ENCODE results near the gene DSE. TPM values are rescaled to one million over a fixed set of nuclear protein-coding genes. Genes with fewer than 3 reads are reported as not detected.

The DSE gene
- total RNA-seq, 1 donor from 2014 or later, result 23.4 TPM

GRCh38 chr6:116400328-116400727 lies 29.6 kb downstream of the DSE start:
- Mint-ChIP-seq H3K36me3 (ENCODE audit: low read depth) (peaks cover 8% of the 10 kb centered on the region), H3K4me1 (peaks cover 34% of the 10 kb centered on the region), H3K4me3 (no peak overlapping the region), H3K9me3 (no peaks in the 10 kb centered on the region), H3K27me3 (no peaks in the 10 kb centered on the region), H3K27ac (no peak overlapping the region)
- CTCF ChIA-PET, result no interaction called here
- POLR2A ChIA-PET, result interaction anchor here (0.8 to 1.6 kb wide), 2 partner anchors 9 to 120 kb away, joined by 4 to 5 read pairs; no protein-coding TSS in a partner anchor
- no peak for TF ChIP-seq CTCF (IDR thresholded peaks at IDR 0.05)
- DNase-seq (no peak), ATAC-seq (ENCODE audit: low read depth) (no peak)
- intact Hi-C loops (cut with micrococcal nuclease), result loop anchor here (10.0 kb wide), 1 partner anchor 386 kb away; no protein-coding TSS in a partner anchor

DNA sequence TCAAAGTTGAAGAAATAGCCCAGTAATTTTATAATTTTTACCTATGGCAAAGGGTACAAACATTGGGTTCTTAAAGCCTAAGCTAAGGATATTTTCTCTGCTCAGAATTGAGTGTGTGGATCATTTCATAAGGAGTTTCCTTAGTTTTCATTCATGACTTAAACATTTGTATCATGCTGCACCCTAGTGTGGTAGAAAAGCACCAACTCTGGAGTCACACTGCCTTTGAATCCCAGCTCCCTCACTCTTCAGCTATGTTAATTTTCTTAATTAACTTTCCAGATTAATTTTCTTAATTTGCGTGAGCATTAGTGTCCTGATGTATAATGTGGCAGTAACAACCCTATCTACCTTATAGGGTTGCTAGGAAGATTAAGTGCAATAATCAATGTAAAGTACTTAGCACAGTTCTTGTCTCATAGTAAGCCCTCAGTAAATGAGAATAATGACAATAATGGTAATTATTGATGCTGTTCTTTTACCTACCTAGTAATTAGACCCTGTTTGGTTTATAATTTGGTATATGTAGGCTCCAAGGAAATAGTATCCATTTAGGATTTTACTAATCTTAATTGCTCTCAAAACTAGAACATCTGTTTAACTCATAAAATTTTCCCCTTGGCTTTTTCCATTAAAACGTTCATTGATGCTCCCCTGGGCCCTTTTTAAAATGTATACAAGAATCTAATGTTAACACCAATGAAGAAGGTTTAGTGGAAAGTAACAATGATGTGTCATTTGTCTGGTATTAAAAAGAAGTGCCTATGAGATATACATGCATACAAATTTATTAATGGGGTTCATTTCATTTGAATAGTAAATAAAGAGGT lies 31.6 kb downstream of the DSE start:
- H3K4me3 Mint-ChIP-seq, result no peak overlapping the region
- peaks cover 10% of the 10 kb centered on the region for H3K36me3 Mint-ChIP-seq (ENCODE audit: low read depth)
- no peaks in the 10 kb centered on the region for H3K9me3 Mint-ChIP-seq
- intact Hi-C loops (cut with micrococcal nuclease), result loop anchor here (10.0 kb wide), 1 partner anchor 388 kb away; no protein-coding TSS in a partner anchor
- H3K4me1 Mint-ChIP-seq, result peaks cover 38% of the 10 kb centered on the region
- H3K27me3 Mint-ChIP-seq, result no peaks in the 10 kb centered on the region
- ChIA-PET CTCF (interaction anchor here (1.1 to 1.4 kb wide), 3 partner anchors 9 to 132 kb away, joined by 3 to 4 read pairs (median 3); no protein-coding TSS in a partner anchor), POLR2A (no interaction called here)
- TF ChIP-seq CTCF (IDR thresholded peaks at IDR 0.05), result no peak
- DNase-seq (no peak), ATAC-seq (ENCODE audit: low read depth) (no peak)
- H3K27ac Mint-ChIP-seq, result no peak overlapping the region

GRCh38 chr6:116403205-116403604 lies 32.5 kb downstream of the DSE start:
- Mint-ChIP-seq H3K9me3 (no peaks in the 10 kb centered on the region), H3K36me3 (ENCODE audit: low read depth) (peaks cover 10% of the 10 kb centered on the region), H3K4me3 (no peak overlapping the region), H3K27ac (no peak overlapping the region), H3K4me1 (peaks cover 46% of the 10 kb centered on the region), H3K27me3 (no peaks in the 10 kb centered on the region)
- no peak for DNase-seq
- ATAC-seq (ENCODE audit: low read depth), result no peak
- ChIA-PET CTCF (interaction anchor here (1.1 to 2.2 kb wide), 3 partner anchors 10 to 130 kb away, joined by 3 to 4 read pairs (median 4); no protein-coding TSS in a partner anchor), POLR2A (no interaction called here)
- intact Hi-C loops (cut with micrococcal nuclease), result loop anchor here (1.0 to 10.0 kb wide), 2 partner anchors 8 to 388 kb away; no protein-coding TSS in a partner anchor
- TF ChIP-seq CTCF (IDR thresholded peaks at IDR 0.05), result no peak

DNA sequence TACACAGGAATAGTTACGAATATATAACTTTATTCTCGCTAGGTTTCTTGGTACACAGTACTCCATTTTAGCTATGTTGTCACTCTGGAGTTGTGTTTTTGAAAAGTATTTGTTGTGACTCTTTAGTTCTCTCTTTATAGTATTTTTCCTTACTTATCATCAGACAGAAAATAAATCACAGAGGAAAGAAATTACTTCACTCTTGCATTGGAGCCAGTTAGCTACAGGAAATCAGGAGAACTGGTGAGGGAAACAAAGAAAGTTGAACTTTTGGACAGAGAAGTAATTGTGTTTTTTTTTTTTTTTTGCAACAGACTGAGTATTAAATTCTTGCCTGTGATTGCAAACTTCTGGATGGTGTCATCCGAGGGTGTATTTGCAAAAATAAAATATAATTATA lies 33.9 kb downstream of the DSE start:
- TF ChIP-seq CTCF (IDR thresholded peaks at IDR 0.05), result no peak
- ATAC-seq (ENCODE audit: low read depth) (no peak), DNase-seq (no peak)
- Mint-ChIP-seq H3K27ac (peak overlapping the region; percentile 71), H3K9me3 (no peaks in the 10 kb centered on the region), H3K36me3 (ENCODE audit: low read depth) (peaks cover 4% of the 10 kb centered on the region), H3K4me3 (peak overlapping the region; percentile 15), H3K4me1 (peaks cover 55% of the 10 kb centered on the region), H3K27me3 (no peaks in the 10 kb centered on the region)
- CTCF ChIA-PET, result interaction anchor here (1.4 to 2.2 kb wide), 2 partner anchors 92 to 117 kb away, joined by 4 to 5 read pairs; no protein-coding TSS in a partner anchor
- POLR2A ChIA-PET, result interaction anchor here (0.7 to 1.5 kb wide), 7 partner anchors 10 to 126 kb away, joined by 3 to 8 read pairs (median 4); partner anchors contain the start of gene DSE
- intact Hi-C loops (cut with micrococcal nuclease), result loop anchor here (1.0 to 10.0 kb wide), 6 partner anchors 8 to 390 kb away; partner anchors contain the start of gene DSE

DNA sequence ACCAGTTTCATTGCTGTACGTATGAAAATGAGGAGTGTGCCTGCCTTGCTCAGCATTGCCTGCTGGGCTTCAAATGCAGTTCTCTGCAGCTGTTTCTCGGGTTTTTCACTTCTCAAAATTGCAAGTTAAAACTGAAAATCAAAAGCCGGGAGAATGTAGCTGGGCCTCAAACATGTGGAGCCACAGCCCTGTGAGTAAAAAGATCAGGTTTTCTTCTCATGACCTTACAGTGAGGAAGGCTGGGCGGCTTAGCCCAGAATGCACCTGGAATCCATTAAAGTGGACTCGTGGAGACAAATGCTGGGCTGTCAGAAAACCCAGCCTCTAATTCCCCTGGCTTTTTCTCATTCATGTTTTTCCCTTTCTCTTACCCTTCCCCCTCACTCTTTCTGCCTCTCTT lies 34.4 kb downstream of the DSE start:
- Mint-ChIP-seq H3K27me3 (no peaks in the 10 kb centered on the region), H3K27ac (peak overlapping the region; percentile 92), H3K4me1 (peaks cover 59% of the 10 kb centered on the region), H3K36me3 (ENCODE audit: low read depth) (peaks cover 2% of the 10 kb centered on the region), H3K4me3 (peak overlapping the region; percentile 67), H3K9me3 (no peaks in the 10 kb centered on the region)
- TF ChIP-seq CTCF (IDR thresholded peaks at IDR 0.05), result no peak
- intact Hi-C loops (cut with micrococcal nuclease), result loop anchor here (1.0 to 10.0 kb wide), 6 partner anchors 9 to 390 kb away; partner anchors contain the start of gene DSE
- POLR2A ChIA-PET, result interaction anchor here (0.6 to 1.5 kb wide), 6 partner anchors 10 to 127 kb away, joined by 3 to 8 read pairs (median 4); partner anchors contain the start of gene DSE
- DNase-seq (no peak), ATAC-seq (ENCODE audit: low read depth) (peak; percentile 56)
- CTCF ChIA-PET, result interaction anchor here (1.4 to 2.2 kb wide), 2 partner anchors 92 to 117 kb away, joined by 4 to 5 read pairs; no protein-coding TSS in a partner anchor
